ENCODE data around the gene SASH3.
"Not testable (repeated sequence)": the region's sequence is repeated elsewhere in the genome, so short reads cannot be mapped to it uniquely, and the experiment has no call there.

Gene SASH3

GRCh38 chrX:129779747-129780146 is at the start of gene SASH3:
Gene SASH3, plus strand, starts transcription at chrX:129779949. Its CDS starts 149 bp downstream, at chrX:129780098.
- DNase-seq, result peak; percentile 74 to 86

GRCh38 chrX:129731228-129731627 is 48.5 kb upstream of the SASH3 start:
- DNase-seq, result peak in 1 of 2 donors; percentile 49

GRCh38 chrX:129732857-129733256 is 46.9 kb upstream of the SASH3 start:
- no peak for DNase-seq

- DNase-seq, result no peak
These were observed 46.4 kb upstream of the SASH3 start for GRCh38 chrX:129733335-129733734.

GRCh38 chrX:129736491-129736890 is 43.3 kb upstream of the SASH3 start:
- DNase-seq, result no peak

- peak in 1 of 2 donors; percentile 39 for DNase-seq
These were observed 41.8 kb upstream of the SASH3 start for GRCh38 chrX:129737916-129738315.

GRCh38 chrX:129738466-129739308 is 41.1 kb upstream of the SASH3 start, which contains the start of gene XPNPEP2:
Gene XPNPEP2, plus strand, starts transcription at chrX:129738979. Its CDS starts 235 bp downstream, at chrX:129739214.
- DNase-seq, result no peak

GRCh38 chrX:129739578-129739977 is 40.2 kb upstream of the SASH3 start:
- no peak for DNase-seq

- DNase-seq, result no peak
These were observed 37.6 kb upstream of the SASH3 start for GRCh38 chrX:129741880-129742758.

GRCh38 chrX:129742759-129743152 is 37.0 kb upstream of the SASH3 start:
- DNase-seq, result not testable (repeated sequence)

- DNase-seq, result no peak
These were observed 35.9 kb upstream of the SASH3 start for GRCh38 chrX:129743821-129744220.

- DNase-seq, result no peak
These were observed 34.9 kb upstream of the SASH3 start for GRCh38 chrX:129744861-129745321.

GRCh38 chrX:129746557-129747470 is 32.9 kb upstream of the SASH3 start:
- DNase-seq, result no peak

- no peak for DNase-seq
These were observed 32.2 kb upstream of the SASH3 start for GRCh38 chrX:129747533-129747932.

GRCh38 chrX:129748305-129748704 is 31.4 kb upstream of the SASH3 start:
- no peak for DNase-seq

- DNase-seq, result no peak
These were observed 30.7 kb upstream of the SASH3 start for GRCh38 chrX:129749069-129749468.

GRCh38 chrX:129750971-129751370 is 28.8 kb upstream of the SASH3 start:
- DNase-seq, result no peak

GRCh38 chrX:129754056-129755024 is 25.4 kb upstream of the SASH3 start:
- DNase-seq, result no peak

GRCh38 chrX:129755779-129756650 is 23.7 kb upstream of the SASH3 start:
- peak in 1 of 2 donors; percentile 41 for DNase-seq

GRCh38 chrX:129759576-129760061 is 20.1 kb upstream of the SASH3 start:
- peak; percentile 55 to 67 for DNase-seq

All from CD4-positive, alpha-beta T cell treated with Interleukin-1 beta for 1 hour (primary cell).